NT2/D1 (cell line): ENCODE measurements around the gene ANKRD22.
A peak's percentile ranks its signal among the peaks of the same experiment; 100 is the strongest.
"Not testable (repeated sequence)": the region's sequence is repeated elsewhere in the genome, so short reads cannot be mapped to it uniquely, and the experiment has no call there.

ENCODE experiments used
- DNase-seq: peaks from one replicate; pipeline ENCODE4 v3.0.0-alpha.2; 2011; ENCODE audit warnings: low read depth, low spot score
- H3K27me3 ChIP-seq: 2 replicates; pipeline ENCODE4 v1.6.0; 2011; ENCODE audit warnings: mild to moderate bottlenecking; ENCODE audit not compliant: insufficient read length, insufficient read depth
- H3K36me3 ChIP-seq: 2 replicates; pipeline ENCODE4 v1.6.1; 2011; ENCODE audit warnings: mild to moderate bottlenecking, low read length, mixed read lengths; ENCODE audit not compliant: insufficient read depth, insufficient read length
- H3K4me1 ChIP-seq: 2 replicates; pipeline ENCODE4 v1.5.1; 2011; ENCODE audit not compliant: insufficient read depth, insufficient read length
- H3K4me3 ChIP-seq: 2 replicates; pipeline ENCODE4 v1.5.1; 2011; ENCODE audit warnings: low read depth; ENCODE audit not compliant: insufficient read length
- H3K9ac ChIP-seq: 2 replicates; pipeline ENCODE4 v1.6.0; 2011; ENCODE audit warnings: low read depth; ENCODE audit not compliant: insufficient read length
- H3K9me3 ChIP-seq: 2 replicates; pipeline ENCODE4 v1.5.1; 2011; ENCODE audit warnings: mild to moderate bottlenecking, low read length; ENCODE audit not compliant: insufficient read depth
- SUZ12 ChIP-seq: IDR thresholded peaks from 2 replicates; pipeline ENCODE4 v1.6.1; 2011; ENCODE audit not compliant: insufficient read length, insufficient read depth; ENCODE audit errors: extremely low read depth
- YY1 ChIP-seq: IDR thresholded peaks from 2 replicates; pipeline ENCODE4 v1.6.1; 2011; ENCODE audit not compliant: insufficient read length, insufficient read depth
- ZNF274 ChIP-seq: IDR thresholded peaks from 2 replicates; pipeline ENCODE4 v1.6.1; 2011; ENCODE audit warnings: mild to moderate bottlenecking, low read depth, low read length

Gene ANKRD22

GRCh38 chr10:88840881-88841280 is 10.8 kb downstream of the ANKRD22 start:
- Histone ChIP-seq H3K9ac (no peak overlapping the region), H3K9me3 (no peaks in the 10 kb centered on the region), H3K36me3 (no peaks in the 10 kb centered on the region), H3K27me3 (no peaks in the 10 kb centered on the region), H3K4me1 (no peaks in the 10 kb centered on the region), H3K4me3 (no peak overlapping the region)
- DNase-seq, result no peak
- no peak for TF ChIP-seq SUZ12

GRCh38 chr10:88840104-88840503 is 11.5 kb downstream of the ANKRD22 start:
- Histone ChIP-seq H3K27me3 (no peaks in the 10 kb centered on the region), H3K9me3 (no peaks in the 10 kb centered on the region), H3K36me3 (no peaks in the 10 kb centered on the region), H3K9ac (no peak overlapping the region), H3K4me1 (no peaks in the 10 kb centered on the region), H3K4me3 (no peak overlapping the region)
- no peak for DNase-seq
- no peak for TF ChIP-seq ZNF274
- TF ChIP-seq SUZ12, result no peak
- TF ChIP-seq YY1, result no peak

GRCh38 chr10:88838766-88839350 is 12.8 kb downstream of the ANKRD22 start:
- no peaks in the 10 kb centered on the region for H3K36me3 ChIP-seq
- H3K9me3 ChIP-seq, result no peaks in the 10 kb centered on the region
- no peak for TF ChIP-seq SUZ12
- H3K27me3 ChIP-seq, result no peaks in the 10 kb centered on the region
- H3K9ac ChIP-seq, result no peak overlapping the region
- no peak overlapping the region for H3K4me3 ChIP-seq
- no peaks in the 10 kb centered on the region for H3K4me1 ChIP-seq
- DNase-seq, result no peak

- H3K9ac ChIP-seq, H3K9me3 ChIP-seq, DNase-seq, H3K27me3 ChIP-seq, H3K4me3 ChIP-seq, H3K36me3 ChIP-seq, H3K4me1 ChIP-seq: not testable (repeated sequence)
Observed at GRCh38 chr10:88837632-88838031, 14.0 kb downstream of the ANKRD22 start.

- DNase-seq, result no peak
- H3K9me3 ChIP-seq, result no peaks in the 10 kb centered on the region
- no peak overlapping the region for H3K4me3 ChIP-seq
- no peaks in the 10 kb centered on the region for H3K36me3 ChIP-seq
- H3K27me3 ChIP-seq, result no peaks in the 10 kb centered on the region
- TF ChIP-seq YY1 (no peak), SUZ12 (no peak), ZNF274 (no peak)
- no peaks in the 10 kb centered on the region for H3K4me1 ChIP-seq
- H3K9ac ChIP-seq, result no peak overlapping the region
Observed at GRCh38 chr10:88835910-88836221, 15.8 kb downstream of the ANKRD22 start.

GRCh38 chr10:88835096-88835909 is 16.3 kb downstream of the ANKRD22 start:
- DNase-seq, result peak; percentile 59
- TF ChIP-seq ZNF274, result no peak
- TF ChIP-seq YY1, result no peak
- TF ChIP-seq SUZ12, result no peak

GRCh38 chr10:88833723-88834122 is 17.9 kb downstream of the ANKRD22 start:
- Histone ChIP-seq H3K4me1 (no peaks in the 10 kb centered on the region), H3K27me3 (no peaks in the 10 kb centered on the region), H3K36me3 (no peaks in the 10 kb centered on the region), H3K4me3 (no peak overlapping the region), H3K9ac (no peak overlapping the region), H3K9me3 (no peaks in the 10 kb centered on the region)
- no peak for TF ChIP-seq ZNF274
- DNase-seq, result no peak

More at GRCh38 chr10:88835096-88835909, 16.3 kb downstream of the ANKRD22 start:
- Histone ChIP-seq H3K4me1 (no peaks in the 10 kb centered on the region), H3K9ac (no peak overlapping the region), H3K27me3 (no peaks in the 10 kb centered on the region), H3K36me3 (no peaks in the 10 kb centered on the region), H3K9me3 (no peaks in the 10 kb centered on the region), H3K4me3 (no peak overlapping the region)

- Histone ChIP-seq H3K4me1 (no peaks in the 10 kb centered on the region), H3K9ac (no peak overlapping the region), H3K36me3 (no peaks in the 10 kb centered on the region), H3K27me3 (no peaks in the 10 kb centered on the region), H3K9me3 (no peaks in the 10 kb centered on the region), H3K4me3 (no peak overlapping the region)
- DNase-seq, result no peak
- TF ChIP-seq ZNF274, result no peak
- no peak for TF ChIP-seq YY1
- TF ChIP-seq SUZ12, result no peak
Observed at GRCh38 chr10:88833156-88833555, 18.5 kb downstream of the ANKRD22 start.
